NCI-H524 treated with DMSO at 0.1 percent for 48 hours (cell line): ENCODE results near the gene TOR1AIP1.
A peak's percentile ranks its signal among the peaks of the same experiment; 100 is the strongest.
"Not testable (repeated sequence)": the region's sequence is repeated elsewhere in the genome, so short reads cannot be mapped to it uniquely, and the experiment has no call there.

ENCODE experiments used
- DNase-seq: peaks from one replicate; lab custom pipeline; 2025; lab: John Stamatoyannopoulos, UW

Gene TOR1AIP1

GRCh38 chr1:179882253-179883039 is at the start of gene TOR1AIP1:
Gene TOR1AIP1 (plus strand): TSS chr1:179882285. CDS start chr1:179882503, 218 bp downstream.
- DNase-seq: peak; percentile 91

GRCh38 chr1:179836686-179837445 is 45.2 kb upstream of the TOR1AIP1 start:
- not testable (repeated sequence) for DNase-seq

- no peak for DNase-seq
Observed at GRCh38 chr1:179840107-179840506, 42.0 kb upstream of the TOR1AIP1 start.

- DNase-seq: no peak
Observed at GRCh38 chr1:179848233-179848632, 33.9 kb upstream of the TOR1AIP1 start.

GRCh38 chr1:179853102-179853501 is 29.0 kb upstream of the TOR1AIP1 start:
- no peak for DNase-seq

GRCh38 chr1:179855831-179856230 is 26.3 kb upstream of the TOR1AIP1 start:
- not testable (repeated sequence) for DNase-seq

GRCh38 chr1:179856296-179856695 is 25.8 kb upstream of the TOR1AIP1 start:
- DNase-seq: no peak

- no peak for DNase-seq
Observed at GRCh38 chr1:179857009-179857408, 25.1 kb upstream of the TOR1AIP1 start.

- DNase-seq: no peak
Observed at GRCh38 chr1:179860652-179861051, 21.4 kb upstream of the TOR1AIP1 start.

- no peak for DNase-seq
Observed at GRCh38 chr1:179865377-179865776, 16.7 kb upstream of the TOR1AIP1 start.

- DNase-seq: no peak
Observed at GRCh38 chr1:179866616-179867015, 15.5 kb upstream of the TOR1AIP1 start.

GRCh38 chr1:179867493-179868330 is 14.4 kb upstream of the TOR1AIP1 start:
- DNase-seq: no peak

GRCh38 chr1:179870870-179871269 is 11.2 kb upstream of the TOR1AIP1 start:
- DNase-seq: no peak

- DNase-seq: no peak
Observed at GRCh38 chr1:179871940-179872339, 10.1 kb upstream of the TOR1AIP1 start.

- DNase-seq: no peak
Observed at GRCh38 chr1:179872558-179872957, 9.5 kb upstream of the TOR1AIP1 start.

GRCh38 chr1:179873438-179873851 is 8.6 kb upstream of the TOR1AIP1 start:
- DNase-seq: no peak

- DNase-seq: no peak
Observed at GRCh38 chr1:179875596-179876299, 6.3 kb upstream of the TOR1AIP1 start.

- no peak for DNase-seq
Observed at GRCh38 chr1:179876300-179876715, 5.8 kb upstream of the TOR1AIP1 start.

- DNase-seq: peak; percentile 10
Observed at GRCh38 chr1:179877586-179878265, 4.4 kb upstream of the TOR1AIP1 start, which contains the start of gene TOR1AIP2. Gene TOR1AIP2 (minus strand): TSS chr1:179877803. CDS start chr1:179852665, 25,138 bp downstream.

GRCh38 chr1:179879797-179880196 is 2.3 kb upstream of the TOR1AIP1 start:
- no peak for DNase-seq
